GM18870 (cell line): Measurements from ENCODE around the gene NDUFAF3.

Source experiments
- ATAC-seq: cut with Tn5 transposase; IDR thresholded peaks from one replicate; pipeline ENCODE4 v1.9.1; 2021; ENCODE audit warnings: moderate library complexity; ENCODE audit not compliant: unreplicated experiment

The NDUFAF3 gene

DNA sequence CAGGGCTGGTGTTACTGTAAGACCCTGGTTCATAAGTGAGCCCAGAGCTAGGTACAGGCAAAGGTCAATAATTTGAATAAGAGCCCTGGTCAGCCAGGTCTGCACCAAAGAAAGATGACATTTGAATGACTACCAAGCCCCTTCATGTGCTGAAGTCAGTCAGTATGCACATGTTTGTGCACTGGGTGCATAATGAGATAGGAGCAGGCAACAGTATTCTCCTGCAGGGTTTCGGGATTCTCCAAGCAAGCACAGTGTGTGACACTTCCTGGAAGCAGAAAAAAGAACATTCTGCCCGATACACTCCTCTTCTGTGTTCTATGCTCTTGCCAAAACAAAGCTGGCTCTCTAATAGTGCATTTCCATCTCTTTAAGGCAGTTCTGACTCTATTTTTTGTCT, 12.7 kb downstream of the NDUFAF3 start:
- ATAC-seq: no peak

DNA sequence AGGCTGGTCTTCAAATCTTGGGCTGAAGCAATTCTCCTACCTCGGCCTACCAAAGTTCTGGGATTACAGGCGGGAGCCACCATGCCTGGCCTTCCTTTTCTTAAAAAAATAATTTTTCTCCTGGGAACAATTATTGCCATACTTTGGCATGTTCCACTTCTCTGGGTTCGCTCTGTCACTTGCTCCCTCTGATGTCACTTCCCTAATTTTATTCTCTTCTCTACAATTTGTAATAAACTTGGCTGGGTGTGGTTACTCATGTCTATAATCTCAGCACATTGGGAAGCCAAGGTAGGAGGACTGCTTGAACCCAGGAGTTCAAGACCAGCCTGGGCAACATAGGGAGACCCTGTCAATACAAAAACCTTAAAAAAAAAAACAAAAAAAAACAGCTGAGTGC, 13.4 kb downstream of the NDUFAF3 start:
- ATAC-seq: no peak

DNA sequence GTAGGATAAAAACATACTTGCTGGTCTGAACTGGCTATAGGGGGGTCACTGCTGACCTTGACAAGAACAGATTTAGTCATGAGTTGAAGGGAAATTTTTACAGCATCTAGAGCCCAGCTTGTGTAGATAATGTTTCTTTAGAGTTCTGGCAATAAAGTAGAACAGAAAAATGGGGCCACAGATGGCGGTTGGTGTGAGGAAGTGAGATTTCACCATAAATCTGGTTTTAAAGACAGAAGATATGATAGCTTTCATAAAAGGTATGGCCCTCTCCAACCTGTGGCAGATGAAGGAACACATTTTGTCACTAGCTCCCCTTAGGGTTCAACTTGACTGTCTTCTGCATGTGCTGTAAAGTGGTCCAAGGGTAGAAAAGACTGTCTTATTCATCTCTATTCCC, 31.6 kb downstream of the NDUFAF3 start:
- no peak for ATAC-seq

DNA sequence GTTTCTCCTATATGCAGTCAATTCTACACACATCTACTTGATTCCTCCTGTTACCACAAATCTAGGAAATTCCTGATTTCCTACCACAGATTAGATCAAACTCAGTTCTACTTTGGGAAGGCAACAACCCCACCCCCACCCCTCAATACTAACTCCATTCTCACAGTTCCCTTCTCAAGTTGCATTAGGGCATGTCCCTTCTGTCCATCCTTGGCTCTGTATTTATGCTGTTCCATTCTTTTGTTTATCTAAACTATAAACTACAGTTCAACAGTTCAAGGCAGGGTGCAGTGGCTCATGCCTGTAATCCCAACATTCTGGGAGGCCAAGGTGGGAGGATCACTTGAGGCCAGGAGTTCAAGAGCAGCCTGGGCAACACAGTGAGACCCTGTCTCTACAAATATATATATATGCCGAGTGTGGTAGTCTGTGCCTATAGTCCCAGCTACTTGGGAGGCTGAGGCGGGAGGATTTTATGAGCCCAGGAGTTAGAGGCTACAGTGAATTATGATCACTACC, 32.5 kb downstream of the NDUFAF3 start:
- no peak for ATAC-seq

DNA sequence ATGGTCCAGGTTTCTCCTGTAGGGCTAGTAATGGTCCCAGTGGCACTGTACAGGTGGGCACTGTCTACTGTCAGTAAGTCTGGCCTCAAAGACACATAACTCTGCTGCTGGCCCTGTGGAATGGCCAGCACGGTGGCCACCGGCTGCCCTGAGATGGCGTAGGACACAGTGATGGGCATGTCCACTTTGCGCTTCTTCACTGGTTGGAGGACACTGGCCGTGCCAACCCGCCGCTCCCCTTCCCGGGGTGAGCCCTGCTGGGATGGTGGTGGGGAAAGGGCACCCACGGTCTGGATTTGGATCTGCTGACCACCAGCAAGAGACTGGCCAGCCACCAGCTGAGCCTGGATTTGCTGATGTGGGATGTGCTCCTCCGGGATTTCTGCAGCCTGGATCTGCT, 35.3 kb downstream of the NDUFAF3 start:
- no peak for ATAC-seq

DNA sequence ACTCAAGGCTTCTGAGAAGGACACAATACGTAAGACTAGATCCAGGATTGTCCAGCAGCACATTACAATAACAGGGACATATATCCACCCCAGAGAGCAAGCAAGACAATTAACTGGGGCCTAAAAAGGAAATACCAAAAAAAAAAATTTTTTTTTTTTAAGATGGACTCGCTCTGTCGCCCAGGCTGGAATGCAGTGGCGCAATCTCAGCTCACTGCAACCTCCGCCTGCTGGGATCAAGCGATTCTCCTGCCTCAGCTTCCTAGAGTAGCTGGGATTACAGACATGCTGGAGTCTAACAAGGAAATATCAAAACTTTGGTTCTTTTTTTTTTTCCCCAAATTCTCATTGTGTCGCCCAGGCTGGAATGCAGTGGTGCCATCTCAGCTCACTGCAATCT, 36.1 kb downstream of the NDUFAF3 start:
- ATAC-seq: no peak
